Upper lobe of left lung (tissue), 4 donors: ENCODE data around the gene LYPD4.

Source experiments
- EP300 ChIP-seq, 4 donors: sonication (generic); formaldehyde crosslinking; IDR thresholded peaks; one replicate each; pipeline ENCODE4 v1.5.1; 2017; ENCODE audit warnings: antibody characterized with exemption in 4 of 4, control low read depth in 2 of 4
- POLR2A ChIP-seq, 4 donors: fragments of 450-650 bp; IDR thresholded peaks; one replicate each; pipeline ENCODE4 v1.5.1; 2016 to 2017; ENCODE audit warnings: antibody characterized with exemption in 4 of 4, mild to moderate bottlenecking in 2 of 4
- TF ChIP-seq, protein P1 (sequence below), 6 experiments: fragments of 450-650 bp in 4 of 6; fragments of 200-600 bp in 2 of 6; sonication (generic) in 2 of 6; IDR thresholded peaks; one replicate each; pipeline ENCODE4 v1.5.1; 2016 to 2019; ENCODE audit warnings: antibody characterized with exemption in 6 of 6

DNA sequence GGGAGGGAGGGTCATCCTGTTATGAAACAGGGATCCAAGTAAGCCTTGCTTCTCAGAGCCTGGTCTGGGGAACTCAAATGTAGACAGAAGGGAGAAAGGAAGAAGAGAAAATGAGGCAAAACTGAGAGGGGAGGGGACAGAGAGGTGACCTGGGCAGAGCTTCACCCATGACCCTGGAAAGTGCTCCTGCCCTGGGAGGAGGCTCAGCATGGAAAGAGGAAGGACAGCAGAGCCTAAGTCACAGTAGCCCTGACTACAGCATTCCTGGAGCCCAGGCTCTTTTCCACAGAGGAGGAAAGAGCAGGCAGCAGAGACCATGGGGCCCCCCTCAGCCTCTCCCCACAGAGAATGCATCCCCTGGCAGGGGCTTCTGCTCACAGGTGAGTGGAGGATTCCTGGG is 48.1 kb downstream of the LYPD4 start, which contains the start of gene CEACAM3:
- TF ChIP-seq, protein P1, sequence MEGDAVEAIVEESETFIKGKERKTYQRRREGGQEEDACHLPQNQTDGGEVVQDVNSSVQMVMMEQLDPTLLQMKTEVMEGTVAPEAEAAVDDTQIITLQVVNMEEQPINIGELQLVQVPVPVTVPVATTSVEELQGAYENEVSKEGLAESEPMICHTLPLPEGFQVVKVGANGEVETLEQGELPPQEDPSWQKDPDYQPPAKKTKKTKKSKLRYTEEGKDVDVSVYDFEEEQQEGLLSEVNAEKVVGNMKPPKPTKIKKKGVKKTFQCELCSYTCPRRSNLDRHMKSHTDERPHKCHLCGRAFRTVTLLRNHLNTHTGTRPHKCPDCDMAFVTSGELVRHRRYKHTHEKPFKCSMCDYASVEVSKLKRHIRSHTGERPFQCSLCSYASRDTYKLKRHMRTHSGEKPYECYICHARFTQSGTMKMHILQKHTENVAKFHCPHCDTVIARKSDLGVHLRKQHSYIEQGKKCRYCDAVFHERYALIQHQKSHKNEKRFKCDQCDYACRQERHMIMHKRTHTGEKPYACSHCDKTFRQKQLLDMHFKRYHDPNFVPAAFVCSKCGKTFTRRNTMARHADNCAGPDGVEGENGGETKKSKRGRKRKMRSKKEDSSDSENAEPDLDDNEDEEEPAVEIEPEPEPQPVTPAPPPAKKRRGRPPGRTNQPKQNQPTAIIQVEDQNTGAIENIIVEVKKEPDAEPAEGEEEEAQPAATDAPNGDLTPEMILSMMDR (IDR thresholded peaks at IDR 0.05) = no peak
- TF ChIP-seq POLR2A (IDR thresholded peaks at IDR 0.05) (no peak), EP300 (IDR thresholded peaks at IDR 0.05) (no peak)
